H1 (cell line): ENCODE measurements around the gene LCN2. TPM values are rescaled to one million over a fixed set of nuclear protein-coding genes. Genes with fewer than 3 reads are reported as not detected.

Experiments used
- CBX8 ChIP-seq: fragments of 300-800, 300-1000 bp; sonication (generic); IDR thresholded peaks from 2 replicates; pipeline ENCODE4 v1.7.1; 2016; ENCODE audit warnings: low read depth, low read length, borderline replicate concordance
- HDAC2 ChIP-seq, 2 experiments: fragments of 300-600 bp in 1 of 2; sonication (generic) in 1 of 2; IDR thresholded peaks; 2 replicates each; pipeline ENCODE4 v1.6.1; 2011 to 2012; ENCODE audit warnings: low read depth in 2 of 2, low read length in 2 of 2, mild to moderate bottlenecking in 2 of 2, moderate library complexity in 2 of 2, borderline replicate concordance in 1 of 2, inconsistent platforms in 1 of 2
- KDM4A ChIP-seq: IDR thresholded peaks from one replicate; pipeline ENCODE4 v1.7.1; 2012; ENCODE audit warnings: low read depth, mild to moderate bottlenecking, moderate library complexity, low read length, inconsistent platforms; ENCODE audit not compliant: severe bottlenecking
- SIRT6 ChIP-seq: IDR thresholded peaks from one replicate; pipeline ENCODE4 v1.7.1; 2012; ENCODE audit warnings: low read length, inconsistent platforms
- TAF1 ChIP-seq: IDR thresholded peaks from 2 replicates; pipeline ENCODE4 v1.6.1; 2011; ENCODE audit warnings: mild to moderate bottlenecking, low read depth, low read length
- ZNF274 ChIP-seq: IDR thresholded peaks from 2 replicates; pipeline ENCODE4 v1.7.0; 2012; ENCODE audit warnings: low read length, borderline replicate concordance; ENCODE audit errors: extremely low read depth
- polyA plus RNA-seq, 7 experiments: library from polyadenylated mRNA; depleted of rRNA in 3 of 7; stranded (reverse) in 5 of 7; unstranded in 2 of 7; fragments of >200 nt in 5 of 7; fragments of 200-250 nt in 2 of 7; gene quantifications; 1 replicate in 5 of 7; 2 replicates in 1 of 7; 4 replicates in 1 of 7; pipeline versions ENCODE4 v1.2.1 to v1.2.3, GENCODE V29; 2011 to 2013; ENCODE audit warnings: missing spikeins in 2 of 7, mixed read lengths in 2 of 7
- total RNA-seq: library from RNA; stranded (reverse); fragmentation: NEBNext Ultra II Directional; extraction: Animal tissue kit (Norgen Biotek cat#: 25700); gene quantifications from 2 replicates; pipeline ENCODE4 v1.2.1, GENCODE V29; 2021
- TF ChIP-seq, protein P1 (sequence below): fragments of 300-600 bp; sonication (generic); IDR thresholded peaks from 2 replicates; pipeline ENCODE4 v1.7.1; 2012; ENCODE audit warnings: low read length, moderate library complexity, mild to moderate bottlenecking, inconsistent platforms; ENCODE audit not compliant: insufficient replicate concordance
- TF ChIP-seq, protein P2 (sequence below): IDR thresholded peaks from 2 replicates; pipeline ENCODE4 v1.6.1; 2011; ENCODE audit warnings: low read length, improper control_type of control experiment

LCN2 gene
- total and polyA plus RNA-seq, 2 of the 8 experiments (the other 6 are each of a cell fraction or from before 2014, with no cell fraction given) = 1.1 to 1.6 TPM

DNA sequence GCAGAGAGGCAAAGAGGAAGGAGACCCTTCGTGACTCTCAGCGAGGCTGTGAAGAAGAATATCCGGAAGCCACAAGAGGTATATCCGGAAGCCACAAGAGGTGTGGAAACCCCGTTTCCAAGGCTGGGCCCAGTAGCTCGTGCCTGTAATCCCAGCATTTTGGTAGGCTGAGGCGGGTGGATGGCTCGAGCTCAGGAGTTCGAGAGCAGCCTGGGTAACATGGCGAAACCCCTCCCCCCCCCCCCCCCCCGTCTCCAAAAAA is 10.2 kb downstream of the LCN2 start (continued):
- TF ChIP-seq, protein P1, sequence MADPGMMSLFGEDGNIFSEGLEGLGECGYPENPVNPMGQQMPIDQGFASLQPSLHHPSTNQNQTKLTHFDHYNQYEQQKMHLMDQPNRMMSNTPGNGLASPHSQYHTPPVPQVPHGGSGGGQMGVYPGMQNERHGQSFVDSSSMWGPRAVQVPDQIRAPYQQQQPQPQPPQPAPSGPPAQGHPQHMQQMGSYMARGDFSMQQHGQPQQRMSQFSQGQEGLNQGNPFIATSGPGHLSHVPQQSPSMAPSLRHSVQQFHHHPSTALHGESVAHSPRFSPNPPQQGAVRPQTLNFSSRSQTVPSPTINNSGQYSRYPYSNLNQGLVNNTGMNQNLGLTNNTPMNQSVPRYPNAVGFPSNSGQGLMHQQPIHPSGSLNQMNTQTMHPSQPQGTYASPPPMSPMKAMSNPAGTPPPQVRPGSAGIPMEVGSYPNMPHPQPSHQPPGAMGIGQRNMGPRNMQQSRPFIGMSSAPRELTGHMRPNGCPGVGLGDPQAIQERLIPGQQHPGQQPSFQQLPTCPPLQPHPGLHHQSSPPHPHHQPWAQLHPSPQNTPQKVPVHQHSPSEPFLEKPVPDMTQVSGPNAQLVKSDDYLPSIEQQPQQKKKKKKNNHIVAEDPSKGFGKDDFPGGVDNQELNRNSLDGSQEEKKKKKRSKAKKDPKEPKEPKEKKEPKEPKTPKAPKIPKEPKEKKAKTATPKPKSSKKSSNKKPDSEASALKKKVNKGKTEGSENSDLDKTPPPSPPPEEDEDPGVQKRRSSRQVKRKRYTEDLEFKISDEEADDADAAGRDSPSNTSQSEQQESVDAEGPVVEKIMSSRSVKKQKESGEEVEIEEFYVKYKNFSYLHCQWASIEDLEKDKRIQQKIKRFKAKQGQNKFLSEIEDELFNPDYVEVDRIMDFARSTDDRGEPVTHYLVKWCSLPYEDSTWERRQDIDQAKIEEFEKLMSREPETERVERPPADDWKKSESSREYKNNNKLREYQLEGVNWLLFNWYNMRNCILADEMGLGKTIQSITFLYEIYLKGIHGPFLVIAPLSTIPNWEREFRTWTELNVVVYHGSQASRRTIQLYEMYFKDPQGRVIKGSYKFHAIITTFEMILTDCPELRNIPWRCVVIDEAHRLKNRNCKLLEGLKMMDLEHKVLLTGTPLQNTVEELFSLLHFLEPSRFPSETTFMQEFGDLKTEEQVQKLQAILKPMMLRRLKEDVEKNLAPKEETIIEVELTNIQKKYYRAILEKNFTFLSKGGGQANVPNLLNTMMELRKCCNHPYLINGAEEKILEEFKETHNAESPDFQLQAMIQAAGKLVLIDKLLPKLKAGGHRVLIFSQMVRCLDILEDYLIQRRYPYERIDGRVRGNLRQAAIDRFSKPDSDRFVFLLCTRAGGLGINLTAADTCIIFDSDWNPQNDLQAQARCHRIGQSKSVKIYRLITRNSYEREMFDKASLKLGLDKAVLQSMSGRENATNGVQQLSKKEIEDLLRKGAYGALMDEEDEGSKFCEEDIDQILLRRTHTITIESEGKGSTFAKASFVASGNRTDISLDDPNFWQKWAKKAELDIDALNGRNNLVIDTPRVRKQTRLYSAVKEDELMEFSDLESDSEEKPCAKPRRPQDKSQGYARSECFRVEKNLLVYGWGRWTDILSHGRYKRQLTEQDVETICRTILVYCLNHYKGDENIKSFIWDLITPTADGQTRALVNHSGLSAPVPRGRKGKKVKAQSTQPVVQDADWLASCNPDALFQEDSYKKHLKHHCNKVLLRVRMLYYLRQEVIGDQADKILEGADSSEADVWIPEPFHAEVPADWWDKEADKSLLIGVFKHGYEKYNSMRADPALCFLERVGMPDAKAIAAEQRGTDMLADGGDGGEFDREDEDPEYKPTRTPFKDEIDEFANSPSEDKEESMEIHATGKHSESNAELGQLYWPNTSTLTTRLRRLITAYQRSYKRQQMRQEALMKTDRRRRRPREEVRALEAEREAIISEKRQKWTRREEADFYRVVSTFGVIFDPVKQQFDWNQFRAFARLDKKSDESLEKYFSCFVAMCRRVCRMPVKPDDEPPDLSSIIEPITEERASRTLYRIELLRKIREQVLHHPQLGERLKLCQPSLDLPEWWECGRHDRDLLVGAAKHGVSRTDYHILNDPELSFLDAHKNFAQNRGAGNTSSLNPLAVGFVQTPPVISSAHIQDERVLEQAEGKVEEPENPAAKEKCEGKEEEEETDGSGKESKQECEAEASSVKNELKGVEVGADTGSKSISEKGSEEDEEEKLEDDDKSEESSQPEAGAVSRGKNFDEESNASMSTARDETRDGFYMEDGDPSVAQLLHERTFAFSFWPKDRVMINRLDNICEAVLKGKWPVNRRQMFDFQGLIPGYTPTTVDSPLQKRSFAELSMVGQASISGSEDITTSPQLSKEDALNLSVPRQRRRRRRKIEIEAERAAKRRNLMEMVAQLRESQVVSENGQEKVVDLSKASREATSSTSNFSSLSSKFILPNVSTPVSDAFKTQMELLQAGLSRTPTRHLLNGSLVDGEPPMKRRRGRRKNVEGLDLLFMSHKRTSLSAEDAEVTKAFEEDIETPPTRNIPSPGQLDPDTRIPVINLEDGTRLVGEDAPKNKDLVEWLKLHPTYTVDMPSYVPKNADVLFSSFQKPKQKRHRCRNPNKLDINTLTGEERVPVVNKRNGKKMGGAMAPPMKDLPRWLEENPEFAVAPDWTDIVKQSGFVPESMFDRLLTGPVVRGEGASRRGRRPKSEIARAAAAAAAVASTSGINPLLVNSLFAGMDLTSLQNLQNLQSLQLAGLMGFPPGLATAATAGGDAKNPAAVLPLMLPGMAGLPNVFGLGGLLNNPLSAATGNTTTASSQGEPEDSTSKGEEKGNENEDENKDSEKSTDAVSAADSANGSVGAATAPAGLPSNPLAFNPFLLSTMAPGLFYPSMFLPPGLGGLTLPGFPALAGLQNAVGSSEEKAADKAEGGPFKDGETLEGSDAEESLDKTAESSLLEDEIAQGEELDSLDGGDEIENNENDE = no peak
- no peak for TF ChIP-seq HDAC2 (IDR thresholded peaks at IDR 0.05; ENCODE audit: borderline replicate concordance in 1 of 2, low read depth in 2 of 2, low read length in 2 of 2)
- TF ChIP-seq CBX8 = no peak
- TF ChIP-seq, protein P2, sequence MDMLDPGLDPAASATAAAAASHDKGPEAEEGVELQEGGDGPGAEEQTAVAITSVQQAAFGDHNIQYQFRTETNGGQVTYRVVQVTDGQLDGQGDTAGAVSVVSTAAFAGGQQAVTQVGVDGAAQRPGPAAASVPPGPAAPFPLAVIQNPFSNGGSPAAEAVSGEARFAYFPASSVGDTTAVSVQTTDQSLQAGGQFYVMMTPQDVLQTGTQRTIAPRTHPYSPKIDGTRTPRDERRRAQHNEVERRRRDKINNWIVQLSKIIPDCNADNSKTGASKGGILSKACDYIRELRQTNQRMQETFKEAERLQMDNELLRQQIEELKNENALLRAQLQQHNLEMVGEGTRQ = no peak
- TF ChIP-seq SIRT6 = no peak
- TF ChIP-seq ZNF274 = no peak
- TF ChIP-seq KDM4A = no peak
- 0 out of 2 replicates have a peak, but pooled peaks have one; percentile 14 for TF ChIP-seq TAF1
